DOHH2 (cell line): ENCODE measurements around the gene LNP1.

ENCODE experiments used
- H3F3A ChIP-seq: fragments of 200-600 bp; sonication (generic), shearing (Covaris generic); 2 replicates; pipeline ENCODE4 v1.6.0; 2016; ENCODE audit warnings: antibody characterized with exemption, mild to moderate bottlenecking; ENCODE audit not compliant: control insufficient read depth, insufficient read depth
- H3K27ac ChIP-seq: fragments of 200-600 bp; sonication (generic); 2 replicates; pipeline ENCODE4 v1.5.1; 2014; ENCODE audit warnings: low read depth, mild to moderate bottlenecking, low read length, moderate library complexity
- H3K27me3 ChIP-seq: fragments of 200-600 bp; sonication (generic); 2 replicates; pipeline ENCODE4 v1.6.1; 2014; ENCODE audit warnings: mild to moderate bottlenecking, low read length, mixed read lengths; ENCODE audit not compliant: control insufficient read depth
- H3K36me3 ChIP-seq: fragments of 200-600 bp; sonication (generic); 2 replicates; pipeline ENCODE4 v1.6.1; 2014; ENCODE audit warnings: mild to moderate bottlenecking, low read length, moderate library complexity, mixed read lengths; ENCODE audit not compliant: control insufficient read depth
- H3K4me1 ChIP-seq: fragments of 200-600 bp; sonication (generic); 2 replicates; pipeline ENCODE4 v1.6.1; 2014; ENCODE audit warnings: mild to moderate bottlenecking, low read length, mixed read lengths; ENCODE audit not compliant: control insufficient read depth
- H3K4me2 ChIP-seq: fragments of 200-600 bp; sonication (generic); 2 replicates; pipeline ENCODE4 v1.6.0; 2014; ENCODE audit warnings: mild to moderate bottlenecking, low read length, moderate library complexity
- H3K4me3 ChIP-seq: fragments of 200-600 bp; sonication (generic); 2 replicates; pipeline ENCODE4 v1.5.1; 2014; ENCODE audit warnings: mild to moderate bottlenecking, low read length, mixed read lengths
- H3K79me2 ChIP-seq: fragments of 200-600 bp; sonication (generic); 2 replicates; pipeline ENCODE4 v1.6.1; 2014; ENCODE audit warnings: mild to moderate bottlenecking, low read length, mixed read lengths; ENCODE audit not compliant: control insufficient read depth
- H3K9me2 ChIP-seq: fragments of 200-600 bp; sonication (generic); replicated peaks from 2 replicates; pipeline ENCODE4 v1.6.1; 2014; ENCODE audit warnings: mild to moderate bottlenecking, low read length, mixed read lengths; ENCODE audit not compliant: control insufficient read depth
- H3K9me3 ChIP-seq: fragments of 200-600 bp; sonication (generic); 2 replicates; pipeline ENCODE4 v1.6.1; 2014; ENCODE audit warnings: antibody characterized with exemption, low read length, mixed read lengths; ENCODE audit not compliant: control insufficient read depth, insufficient read depth
- H4K20me1 ChIP-seq: fragments of 200-600 bp; sonication (generic); 2 replicates; pipeline ENCODE4 v1.6.0; 2014; ENCODE audit warnings: low read depth, mild to moderate bottlenecking, antibody characterized with exemption, low read length, moderate library complexity; ENCODE audit not compliant: control insufficient read depth, insufficient read depth
- CTCF ChIP-seq: fragments of 200-600 bp; sonication (generic); IDR thresholded peaks from one replicate; pipeline ENCODE4 v1.5.1; 2014; ENCODE audit warnings: antibody characterized with exemption, mild to moderate bottlenecking, low read depth, low read length; ENCODE audit not compliant: poor library complexity, severe bottlenecking
- EZH2phosphoT487 ChIP-seq: fragments of 200-600 bp; sonication (generic); IDR thresholded peaks from 2 replicates; pipeline ENCODE4 v1.6.1; 2017; ENCODE audit warnings: borderline replicate concordance, mild to moderate bottlenecking, antibody characterized with exemption, low read length, moderate library complexity, mixed read lengths

Gene LNP1

GRCh38 chr3:100457811-100458210 lies 56.5 kb downstream of the LNP1 start:
- no peaks in the 10 kb centered on the region for H3F3A ChIP-seq
- no peaks in the 10 kb centered on the region for H3K4me1 ChIP-seq
- 0 out of 2 replicates have a peak, but pooled peaks cover 3% of the 10 kb centered on the region for H3K27me3 ChIP-seq
- H3K9me2 ChIP-seq: no peaks in the 10 kb centered on the region
- H3K27ac ChIP-seq: no peak overlapping the region
- H3K79me2 ChIP-seq: no peaks in the 10 kb centered on the region
- H4K20me1 ChIP-seq: no peaks in the 10 kb centered on the region
- H3K4me2 ChIP-seq: no peak overlapping the region
- no peak for TF ChIP-seq EZH2phosphoT487
- no peak for TF ChIP-seq CTCF
- H3K9me3 ChIP-seq: no peaks in the 10 kb centered on the region
- no peaks in the 10 kb centered on the region for H3K36me3 ChIP-seq
- H3K4me3 ChIP-seq: no peak overlapping the region

GRCh38 chr3:100458814-100459213 lies 57.5 kb downstream of the LNP1 start:
- no peaks in the 10 kb centered on the region for H3K36me3 ChIP-seq
- H3K9me3 ChIP-seq: no peaks in the 10 kb centered on the region
- H3F3A ChIP-seq: no peaks in the 10 kb centered on the region
- H3K4me3 ChIP-seq: no peak overlapping the region
- no peaks in the 10 kb centered on the region for H3K79me2 ChIP-seq
- no peaks in the 10 kb centered on the region for H3K4me1 ChIP-seq
- no peak overlapping the region for H3K27ac ChIP-seq
- no peaks in the 10 kb centered on the region for H3K9me2 ChIP-seq
- H4K20me1 ChIP-seq: no peaks in the 10 kb centered on the region
- H3K27me3 ChIP-seq: 0 out of 2 replicates have a peak, but pooled peaks cover 3% of the 10 kb centered on the region
- no peak for TF ChIP-seq EZH2phosphoT487
- TF ChIP-seq CTCF: no peak
- no peak overlapping the region for H3K4me2 ChIP-seq

- TF ChIP-seq CTCF (peak; percentile 67), EZH2phosphoT487 (no peak)
- no peaks in the 10 kb centered on the region for H4K20me1 ChIP-seq
- H3K9me3 ChIP-seq: no peaks in the 10 kb centered on the region; the same call in 1 of the 2 replicates
- no peaks in the 10 kb centered on the region for H3K36me3 ChIP-seq
- no peaks in the 10 kb centered on the region for H3K9me2 ChIP-seq
- peaks cover 7% of the 10 kb centered on the region; the same call in 1 of the 2 replicates for H3K27me3 ChIP-seq
- H3K79me2 ChIP-seq: no peaks in the 10 kb centered on the region
- no peak overlapping the region for H3K27ac ChIP-seq
- no peak overlapping the region for H3K4me3 ChIP-seq
- H3K4me2 ChIP-seq: no peak overlapping the region
- H3K4me1 ChIP-seq: no peaks in the 10 kb centered on the region
- no peaks in the 10 kb centered on the region for H3F3A ChIP-seq
These were observed 61.7 kb downstream of the LNP1 start for GRCh38 chr3:100463002-100463401.
